Heart right ventricle (tissue), 16 donors: ENCODE results near the gene CCDC116. TPM values are rescaled to one million over a fixed set of nuclear protein-coding genes. Genes with fewer than 3 reads are reported as not detected.

Source experiments
- ATAC-seq, 8 donors: fragments of 200-7000 bp; cut with Tn5 transposase; one replicate each; pipeline ENCODE4 v1.9.1; 2020; ENCODE audit warnings: mild to moderate bottlenecking in 8 of 8, moderate library complexity in 8 of 8, moderate number of reproducible peaks in 1 of 8
- DNase-seq, 2 donors: peaks; one replicate each; pipeline ENCODE4 v3.0.0-alpha.2; 2020
- H3K27ac ChIP-seq, 10 donors: fragments of 200-600 bp; sonication (generic) in 2 of 10; one replicate each; pipeline versions ENCODE4 v1.5.0 to v1.8.0; 2020 to 2022; ENCODE audit warnings: mild to moderate bottlenecking in 3 of 10
- H3K27me3 ChIP-seq, 7 donors: fragments of 200-600 bp; one replicate each; pipeline ENCODE4 v1.8.0; 2021 to 2022; ENCODE audit warnings: mild to moderate bottlenecking in 2 of 7
- H3K36me3 ChIP-seq, 9 donors: fragments of 200-600 bp; sonication (generic) in 1 of 9; one replicate each; pipeline versions ENCODE4 v1.5.0 to v1.8.0; 2020 to 2022; ENCODE audit warnings: mild to moderate bottlenecking in 2 of 9
- H3K4me1 ChIP-seq, 9 donors: fragments of 200-600 bp; sonication (generic) in 1 of 9; one replicate each; pipeline versions ENCODE4 v1.5.0 to v1.8.0; 2020 to 2022; ENCODE audit warnings: mild to moderate bottlenecking in 4 of 9
- H3K4me3 ChIP-seq, 10 donors: fragments of 200-600 bp; sonication (generic) in 2 of 10; one replicate each; pipeline versions ENCODE4 v1.5.0 to v1.8.0; 2020 to 2022; ENCODE audit warnings: mild to moderate bottlenecking in 7 of 10, moderate library complexity in 2 of 10
- H3K9me3 ChIP-seq, 11 donors: fragments of 200-600 bp in 10 of 11; sonication (generic) in 2 of 11; one replicate each; pipeline versions ENCODE4 v1.5.0 to v1.8.0; 2013 to 2022; ENCODE audit warnings: mild to moderate bottlenecking in 2 of 11, control low read depth in 1 of 11, moderate library complexity in 1 of 11
- CTCF ChIP-seq, 9 donors: fragments of 200-600 bp; sonication (generic) in 2 of 9; IDR thresholded peaks; one replicate each; pipeline versions ENCODE4 v1.5.0 to v1.8.0; 2021 to 2022; ENCODE audit warnings: antibody characterized with exemption in 9 of 9, mild to moderate bottlenecking in 5 of 9, moderate library complexity in 1 of 9
- WGBS, 2 donors: extraction: QIAGEN DNeasy Blood & Tissue Kit; methylation state at CpG; one replicate each; pipeline ENCODE4 v1.1.7; 2013; ENCODE audit warnings: inconsistent platforms in 1 of 2; 5-methylcytosine and 5-hydroxymethylcytosine counted together
- intact Hi-C, 10 donors: fragments of 100-400 bp; cut with DNase I; formaldehyde crosslinking; loops; one replicate each; pipeline versions ENCODE4 v1.11.1 to v1.14.2; 2022
- polyA plus RNA-seq, 2 donors: library from polyadenylated mRNA; stranded (reverse); fragments of 200-250 nt; gene quantifications; one replicate each; pipeline ENCODE4 v1.2.3, GENCODE V29; 2013
- total RNA-seq, 10 donors: library from RNA; stranded (reverse); fragmentation: NEBNext Ultra II Directional in 3 of 10; extraction: Animal tissue kit (Norgen Biotek cat#: 25700) in 3 of 10; gene quantifications; one replicate each; pipeline versions ENCODE4 v1.2.1 to v1.2.4, GENCODE V29; 2021 to 2023
- donor health status: Arrhythmogenic right ventricular cardiomyopathy.
- donor health status: ischemic (EF 13 %, LVEDD 7.1; RV severe dilation, severe dysfunction).
- donor health status: healthy with polysubstance abuse.
- donor health status: DM: no; HTN: yes; CAD: no.
- donor health status: DM: no; HTN: no; CAD: no.
- donor health status: ischemic (EF 25% LVEDD 6.9; RV normal size, moderate dysfunction).
- donor health status: ischemic (EF 25% LVEDD 5.7; RV mildly dilated, moderate dysfunction).
- donor health status: healthy.
- donor health status: DM: yes; HTN: yes; CAD: no.
- donor health status: Ischemic cardiomyopathy.
- donor health status: ischemic (EF 35%, LVEDD 5.7; RV mildly dilated, moderate dysfunction).
- donor health status: nonischemic (EF 11% LVEDD 7.7; RV severe dilation, severe dysfunction).
- donor health status: DM: yes; HTN: yes; CAD: no.
- donor health status: PGD.
- donor health status: ischemic (EF 29% LVEDD 5.4; RV normal size, mild dysfunction).
- donor health status: nonischemic (EF 23%, LVEDD 6.1; RV moderate dilation, normal function).

CCDC116 gene
- total and polyA plus RNA-seq, 12 donors, result 0.11 to 1.2 (median 0.28) TPM; not detected in 4

- intact Hi-C loops, result loop anchor here in 1 of 10 donors (5.0 kb wide), 1 partner anchor 39 kb away; no protein-coding TSS in a partner anchor
- H3K36me3 ChIP-seq, result peaks cover 0 to 30% (median 3%) of the 10 kb centered on the region in 9 donors
- H3K9me3 ChIP-seq, result no peaks in the 10 kb centered on the region
- TF ChIP-seq CTCF (IDR thresholded peaks at IDR 0.05), result no peak
- no peak for ATAC-seq
- no peak overlapping the region for H3K4me3 ChIP-seq
- no peaks in the 10 kb centered on the region for H3K27me3 ChIP-seq
- WGBS, 2 donors, result 74 to 79% methylated on average over 4 of the region's 4 CpGs
- H3K4me1 ChIP-seq, result peaks cover 10 to 71% (median 53%) of the 10 kb centered on the region in 9 donors
- no peak for DNase-seq
- peak overlapping the region in 1 of 10 donors; percentile 21 for H3K27ac ChIP-seq
These were observed 44.6 kb upstream of the CCDC116 start for GRCh38 chr22:21587803-21588611.

GRCh38 chr22:21589396-21589795 is 43.2 kb upstream of the CCDC116 start:
- DNase-seq, result no peak
- H3K4me3 ChIP-seq, result no peak overlapping the region
- 88 to 90% methylated on average over 8 of the region's 8 CpGs for WGBS, 2 donors
- H3K4me1 ChIP-seq, result peaks cover 13 to 82% (median 63%) of the 10 kb centered on the region in 9 donors
- no peaks in the 10 kb centered on the region for H3K9me3 ChIP-seq
- no peak overlapping the region for H3K27ac ChIP-seq
- no peaks in the 10 kb centered on the region for H3K27me3 ChIP-seq
- ATAC-seq, result no peak
- intact Hi-C loops, result loop anchor here in 1 of 10 donors (5.0 kb wide), 1 partner anchor 38 kb away; no protein-coding TSS in a partner anchor
- peaks cover 0 to 40% (median 17%) of the 10 kb centered on the region in 9 donors for H3K36me3 ChIP-seq
- TF ChIP-seq CTCF (IDR thresholded peaks at IDR 0.05), result no peak

GRCh38 chr22:21590809-21591641 is 41.5 kb upstream of the CCDC116 start:
- ATAC-seq (peak in 2 of 8 donors; percentile 9 to 11), DNase-seq (no peak)
- Histone ChIP-seq H3K36me3 (peaks cover 0 to 48% (median 21%) of the 10 kb centered on the region in 9 donors), H3K9me3 (no peaks in the 10 kb centered on the region), H3K27ac (peak overlapping the region in 2 of 10 donors; percentile 2 to 36), H3K27me3 (no peaks in the 10 kb centered on the region), H3K4me3 (no peak overlapping the region), H3K4me1 (peaks cover 13 to 93% (median 72%) of the 10 kb centered on the region in 9 donors)
- 79 to 85% methylated on average over 9 of the region's 9 CpGs for WGBS, 2 donors
- intact Hi-C loops, result no loop called here
- TF ChIP-seq CTCF (IDR thresholded peaks at IDR 0.05), result no peak

- WGBS, 2 donors, result 50 to 66% methylated on average over 9 of the region's 9 CpGs
- Histone ChIP-seq H3K27ac (peak overlapping the region in 3 of 10 donors; percentile 36 to 46 (median 40)), H3K4me3 (no peak overlapping the region), H3K9me3 (no peaks in the 10 kb centered on the region), H3K36me3 (peaks cover 0 to 52% (median 21%) of the 10 kb centered on the region in 9 donors), H3K4me1 (peaks cover 13 to 87% (median 72%) of the 10 kb centered on the region in 9 donors), H3K27me3 (no peaks in the 10 kb centered on the region)
- intact Hi-C loops, result no loop called here
- no peak for TF ChIP-seq CTCF (IDR thresholded peaks at IDR 0.05)
- peak; percentile 63 to 86 (median 74) for ATAC-seq
- DNase-seq, result peak; percentile 56 to 57
These were observed 40.9 kb upstream of the CCDC116 start for GRCh38 chr22:21591695-21592094.
